Mucosa of rectum (tissue), 2 donors: ENCODE data around the gene RNF187.
"Not testable (repeated sequence)": the region's sequence is repeated elsewhere in the genome, so short reads cannot be mapped to it uniquely, and the experiment has no call there.

Experiments used
- H3K27ac ChIP-seq, 2 donors: one replicate each; pipeline ENCODE4 v1.7.0; 2013; ENCODE audit warnings: inconsistent platforms in 2 of 2, low read depth in 2 of 2, low read length in 2 of 2
- H3K27me3 ChIP-seq, 2 donors: one replicate each; pipeline ENCODE4 v1.7.0; 2013; ENCODE audit warnings: low read length in 2 of 2; ENCODE audit not compliant: control insufficient read depth in 2 of 2, insufficient read depth in 2 of 2
- H3K36me3 ChIP-seq, 2 donors: one replicate each; pipeline ENCODE4 v1.7.0; 2013; ENCODE audit warnings: low read length in 2 of 2; ENCODE audit not compliant: control insufficient read depth in 2 of 2, insufficient read depth in 2 of 2
- H3K4me1 ChIP-seq, 2 donors: one replicate each; pipeline ENCODE4 v1.7.0; 2013; ENCODE audit warnings: low read length in 2 of 2, mild to moderate bottlenecking in 1 of 2; ENCODE audit not compliant: control insufficient read depth in 2 of 2, insufficient read depth in 2 of 2
- H3K4me3 ChIP-seq, 2 donors: one replicate each; pipeline ENCODE4 v1.7.0; 2013; ENCODE audit warnings: low read length in 2 of 2
- H3K9ac ChIP-seq, 2 donors: one replicate each; pipeline ENCODE4 v1.7.0; 2013; ENCODE audit warnings: low read length in 2 of 2, low read depth in 1 of 2, mild to moderate bottlenecking in 1 of 2
- H3K9me3 ChIP-seq, 2 donors: one replicate each; pipeline ENCODE4 v1.7.0; 2013; ENCODE audit warnings: low read length in 2 of 2; ENCODE audit not compliant: control insufficient read depth in 2 of 2
- donor health status: healthy.
- donor health status: Normal muscosa, but diverticular disease.

The RNF187 gene

DNA sequence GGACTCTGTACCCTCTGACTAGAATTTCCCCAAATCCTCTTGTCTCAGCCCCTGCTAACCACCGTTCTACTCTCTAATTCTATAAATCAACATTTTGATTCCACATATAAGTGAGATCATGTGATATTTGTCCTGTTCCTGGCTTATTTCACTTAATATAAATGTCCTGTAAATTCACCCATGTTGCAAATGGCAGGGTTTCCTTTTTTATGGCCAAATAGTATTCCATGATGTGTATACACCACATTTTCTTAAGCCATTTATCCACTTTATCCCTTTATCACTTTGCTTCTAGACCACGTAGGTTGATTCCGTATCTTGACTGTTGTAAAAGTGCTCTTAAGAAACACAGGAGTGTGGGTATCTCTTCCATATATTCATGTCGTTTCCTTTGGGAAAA is 8.9 kb downstream of the RNF187 start:
- Histone ChIP-seq H3K27me3 (no peaks in the 10 kb centered on the region), H3K9ac (no peak overlapping the region), H3K27ac (no peak overlapping the region), H3K4me3 (no peak overlapping the region), H3K36me3 (peaks cover 21 to 32% of the 10 kb centered on the region in 2 donors), H3K4me1 (no peaks in the 10 kb centered on the region), H3K9me3 (no peaks in the 10 kb centered on the region)

DNA sequence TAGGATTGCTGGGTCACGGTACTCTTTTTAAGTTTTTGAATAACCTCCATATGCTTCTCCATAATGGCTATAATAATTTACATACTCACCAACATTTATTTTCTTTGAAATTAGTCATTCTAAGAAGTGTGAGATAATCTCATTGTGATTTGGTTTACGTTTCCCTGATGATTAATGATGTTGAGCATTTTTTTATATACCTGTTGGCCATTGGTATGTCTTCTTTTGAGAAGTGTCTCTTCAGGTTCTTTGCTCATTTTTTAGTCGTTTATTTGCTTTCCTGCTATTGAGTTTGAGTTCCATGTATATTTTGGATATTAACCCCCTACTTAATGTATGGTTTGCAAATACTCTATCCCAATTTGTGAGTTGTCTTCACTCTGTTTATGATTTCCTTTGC is 9.3 kb downstream of the RNF187 start:
- no peak overlapping the region for H3K9ac ChIP-seq
- H3K9me3 ChIP-seq = no peaks in the 10 kb centered on the region
- no peak overlapping the region for H3K27ac ChIP-seq
- peaks cover 21 to 32% of the 10 kb centered on the region in 2 donors for H3K36me3 ChIP-seq
- H3K27me3 ChIP-seq = no peaks in the 10 kb centered on the region
- no peak overlapping the region for H3K4me3 ChIP-seq
- peaks cover 0 to 3% of the 10 kb centered on the region in 2 donors for H3K4me1 ChIP-seq

DNA sequence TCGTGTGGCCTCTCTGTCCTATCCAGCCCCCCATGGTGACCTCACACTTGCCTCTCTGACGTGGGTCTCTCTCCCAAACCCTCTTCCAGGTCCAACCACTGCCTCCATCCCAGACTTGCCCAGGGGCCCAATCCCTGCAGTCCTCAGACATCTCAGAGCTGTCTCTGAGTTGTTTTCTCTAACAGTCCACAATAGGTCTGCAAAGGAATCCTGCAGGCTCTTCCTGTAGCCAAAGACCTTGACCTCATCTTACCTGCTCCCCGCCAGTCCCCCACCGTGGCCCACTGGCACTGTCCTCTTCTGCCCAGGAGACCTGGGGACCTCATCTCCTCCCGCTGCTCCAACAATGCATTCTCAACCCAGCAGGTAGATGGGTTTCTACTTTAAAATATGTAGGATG is 10.0 kb downstream of the RNF187 start:
- H3K36me3 ChIP-seq = peaks cover 19 to 32% of the 10 kb centered on the region in 2 donors
- H3K9me3 ChIP-seq = no peaks in the 10 kb centered on the region
- no peaks in the 10 kb centered on the region for H3K27me3 ChIP-seq
- H3K9ac ChIP-seq = no peak overlapping the region
- no peak overlapping the region for H3K4me3 ChIP-seq
- no peak overlapping the region for H3K27ac ChIP-seq
- peaks cover 0 to 3% of the 10 kb centered on the region in 2 donors for H3K4me1 ChIP-seq

DNA sequence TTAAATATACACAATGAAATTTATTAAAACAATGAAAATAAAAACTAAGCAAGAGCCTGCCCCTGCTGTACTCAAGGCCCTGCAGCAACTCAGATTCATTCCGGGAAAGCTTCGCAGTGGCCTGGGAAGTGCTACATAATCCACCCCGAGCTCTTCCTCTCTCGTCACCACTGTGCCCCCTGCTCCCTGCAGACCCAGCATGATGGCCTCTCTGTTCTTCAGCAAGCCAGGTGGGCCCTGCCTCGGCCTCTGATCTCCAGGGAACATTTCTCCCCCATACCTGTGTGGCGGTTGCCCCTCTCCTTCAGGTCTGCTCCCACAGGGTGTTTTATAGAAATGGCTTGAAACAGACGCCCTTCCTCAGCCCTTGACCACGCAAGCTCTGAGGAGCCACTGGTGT is 10.6 kb downstream of the RNF187 start:
- Histone ChIP-seq H3K4me3 (no peak overlapping the region), H3K9me3 (no peaks in the 10 kb centered on the region), H3K4me1 (peaks cover 0 to 3% of the 10 kb centered on the region in 2 donors), H3K27me3 (no peaks in the 10 kb centered on the region), H3K36me3 (peaks cover 17 to 31% of the 10 kb centered on the region in 2 donors), H3K27ac (no peak overlapping the region), H3K9ac (no peak overlapping the region)

DNA sequence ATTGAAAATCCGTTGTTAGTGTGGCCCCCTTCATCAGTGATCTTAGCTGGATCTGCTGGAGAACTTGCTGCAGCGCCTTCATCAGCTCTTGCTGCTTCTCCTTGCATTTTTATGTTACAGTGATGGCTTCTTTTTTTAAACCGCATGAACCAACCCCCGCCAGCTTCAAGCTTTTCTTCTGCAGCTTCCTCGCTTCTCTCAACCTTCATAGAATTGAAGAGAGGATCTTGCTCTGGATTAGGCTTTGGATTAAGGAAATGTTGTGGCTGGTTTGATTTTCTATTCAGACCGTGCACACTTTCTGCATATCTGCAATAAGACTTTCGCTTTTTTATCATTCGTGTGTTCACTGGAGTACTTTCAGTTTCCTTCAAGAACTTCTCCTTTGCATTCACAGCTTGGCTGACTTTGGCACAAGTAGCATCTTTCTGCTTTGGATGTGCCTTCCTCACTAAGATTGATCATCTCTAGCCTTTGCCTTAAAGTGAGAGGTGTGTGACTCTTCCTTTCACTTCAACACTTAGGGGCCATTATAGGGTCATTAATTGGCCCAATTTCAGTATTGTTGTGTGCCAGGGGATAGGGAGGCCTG is 13.1 kb downstream of the RNF187 start:
- H3K27ac ChIP-seq = no peak overlapping the region
- peak overlapping the region in 1 of 2 donors; percentile 39 for H3K4me3 ChIP-seq
- H3K9me3 ChIP-seq = no peaks in the 10 kb centered on the region
- no peaks in the 10 kb centered on the region for H3K27me3 ChIP-seq
- H3K9ac ChIP-seq = no peak overlapping the region
- H3K4me1 ChIP-seq = peaks cover 0 to 3% of the 10 kb centered on the region in 2 donors
- H3K36me3 ChIP-seq = peaks cover 0 to 7% of the 10 kb centered on the region in 2 donors

DNA sequence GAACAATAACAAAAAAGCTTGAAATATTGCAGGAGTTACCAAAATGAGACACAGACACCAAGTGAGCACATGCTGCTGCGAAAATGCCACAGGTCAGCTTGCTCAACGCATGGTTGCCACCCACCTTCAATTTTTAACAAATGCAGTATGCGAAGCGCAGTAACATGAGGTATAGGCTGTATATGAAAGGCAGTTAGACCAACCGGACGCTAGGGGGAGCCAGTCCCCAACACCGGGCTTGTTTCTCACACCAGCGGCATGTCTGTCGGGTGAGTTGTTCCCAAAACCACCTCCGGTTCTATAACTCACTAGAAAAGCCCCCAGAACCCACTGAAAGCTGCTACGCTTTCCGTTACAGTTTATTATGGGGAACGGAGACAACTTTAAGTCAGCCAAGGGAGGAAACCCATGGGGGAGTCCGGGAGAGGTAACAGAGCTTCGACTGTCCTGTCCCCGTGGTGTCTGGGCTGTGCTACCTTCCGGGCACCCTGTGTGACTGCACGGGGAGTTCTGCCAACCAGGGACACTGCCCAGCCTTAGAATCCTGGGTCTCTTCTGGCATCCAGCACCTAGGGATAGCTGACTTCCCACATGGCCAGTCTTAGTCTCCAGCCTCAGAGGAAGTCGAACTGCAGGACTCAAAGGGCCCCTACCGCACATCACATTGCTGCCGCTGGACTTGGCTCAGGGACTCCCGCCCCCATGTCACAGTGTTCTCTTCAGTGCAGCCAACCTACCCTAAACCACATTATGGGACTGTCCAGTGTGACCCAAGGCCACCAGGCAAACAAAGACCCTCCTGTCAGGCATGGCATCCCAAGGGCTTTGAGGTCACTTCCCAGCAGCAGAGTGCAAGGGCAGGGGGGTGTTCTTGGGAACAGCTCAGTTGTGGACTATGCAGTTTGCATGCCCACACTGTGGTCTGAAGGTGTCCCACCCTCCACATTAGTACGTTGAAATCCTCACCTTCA is 14.0 kb downstream of the RNF187 start:
- H3K4me1 ChIP-seq = peaks cover 0 to 3% of the 10 kb centered on the region in 2 donors
- no peak overlapping the region for H3K9ac ChIP-seq
- H3K4me3 ChIP-seq = peak overlapping the region in 1 of 2 donors; percentile 39
- H3K9me3 ChIP-seq = no peaks in the 10 kb centered on the region
- no peak overlapping the region for H3K27ac ChIP-seq
- peaks cover 0 to 4% of the 10 kb centered on the region in 2 donors for H3K36me3 ChIP-seq
- H3K27me3 ChIP-seq = no peaks in the 10 kb centered on the region

DNA sequence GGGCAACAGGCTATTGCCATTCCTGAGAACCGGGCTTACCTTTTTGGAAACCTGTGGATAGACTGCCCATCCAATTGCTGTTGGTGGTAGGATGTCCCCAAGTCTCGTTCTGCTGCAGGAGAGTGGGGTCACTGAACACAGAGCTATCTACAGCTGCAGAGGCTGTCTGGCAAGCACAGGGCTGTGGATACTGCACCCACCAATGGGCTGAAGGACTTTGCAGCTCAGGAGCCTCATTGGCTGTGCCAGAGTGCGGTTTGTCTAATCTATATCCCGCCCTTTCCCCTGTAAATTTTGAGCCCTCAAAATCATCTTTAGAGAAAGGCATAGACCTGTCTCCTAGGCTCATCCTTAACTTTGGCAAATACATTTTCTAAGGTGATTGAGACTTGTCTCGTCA is 15.3 kb downstream of the RNF187 start:
- H3K36me3 ChIP-seq = peaks cover 0 to 4% of the 10 kb centered on the region in 2 donors
- peaks cover 0 to 3% of the 10 kb centered on the region in 2 donors for H3K4me1 ChIP-seq
- no peak overlapping the region for H3K9ac ChIP-seq
- no peaks in the 10 kb centered on the region for H3K27me3 ChIP-seq
- no peaks in the 10 kb centered on the region for H3K9me3 ChIP-seq
- H3K4me3 ChIP-seq = no peak overlapping the region
- H3K27ac ChIP-seq = no peak overlapping the region

DNA sequence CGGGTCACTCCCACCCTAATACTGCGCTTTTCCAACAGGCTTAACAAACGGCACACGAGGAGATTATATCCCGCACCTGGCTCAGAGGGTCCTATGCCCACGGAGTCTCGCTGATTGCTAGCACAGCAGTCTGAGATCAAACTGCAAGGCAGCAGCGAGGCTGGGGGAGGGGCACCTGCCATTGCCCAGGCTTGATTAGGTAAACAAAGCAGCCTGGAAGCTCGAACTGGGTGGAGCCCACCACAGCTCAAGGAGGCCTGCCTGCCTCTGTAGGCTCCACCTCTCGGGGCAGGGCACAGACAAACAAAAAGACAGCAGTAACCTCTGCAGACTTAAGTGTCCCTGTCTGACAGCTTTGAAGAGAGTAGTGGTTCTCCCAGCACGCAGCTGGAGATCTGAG is 18.8 kb downstream of the RNF187 start:
- H3K4me3 ChIP-seq, H3K36me3 ChIP-seq, H3K4me1 ChIP-seq, H3K27ac ChIP-seq, H3K27me3 ChIP-seq, H3K9ac ChIP-seq, H3K9me3 ChIP-seq: not testable (repeated sequence)

DNA sequence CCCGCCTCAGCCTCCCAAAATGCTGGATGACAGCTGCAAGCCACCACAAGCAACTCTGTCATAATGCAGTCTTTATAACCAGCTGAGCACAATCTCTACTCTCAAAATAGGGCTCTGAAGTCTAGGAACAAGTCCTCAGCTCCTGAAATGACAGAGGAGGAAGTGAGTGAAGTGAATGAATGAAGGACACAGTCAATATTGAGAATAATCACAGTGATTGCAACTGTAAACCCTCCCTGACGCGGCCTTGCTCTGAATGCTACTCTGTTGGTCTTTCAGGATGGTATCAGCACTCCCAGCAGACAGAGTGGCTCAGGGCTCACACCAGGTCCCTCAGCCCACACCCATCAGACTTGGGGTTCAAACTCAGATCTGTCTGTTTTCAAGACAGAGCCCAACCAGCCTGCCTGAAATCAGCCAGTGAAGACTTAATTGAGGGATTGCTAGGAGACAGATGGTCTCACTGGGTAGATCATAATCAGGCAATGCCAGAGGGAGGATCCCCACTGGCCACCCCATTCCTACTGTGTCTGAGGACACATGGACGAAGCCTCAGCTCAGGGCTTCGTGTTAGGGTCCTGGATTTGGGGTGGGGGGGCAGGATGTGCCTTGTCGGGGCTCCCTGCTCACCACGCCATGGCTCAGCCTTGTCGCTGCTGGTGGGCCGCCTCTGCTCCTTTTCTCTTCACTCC is 20.9 kb downstream of the RNF187 start:
- H3K4me3 ChIP-seq = no peak overlapping the region

More for the DNA sequence above, 20.9 kb downstream of the RNF187 start:
- no peaks in the 10 kb centered on the region for H3K36me3 ChIP-seq
- H3K27ac ChIP-seq = no peak overlapping the region
- no peaks in the 10 kb centered on the region for H3K9me3 ChIP-seq
- no peaks in the 10 kb centered on the region for H3K4me1 ChIP-seq
- peaks cover 0 to 4% of the 10 kb centered on the region in 2 donors for H3K27me3 ChIP-seq
- no peak overlapping the region for H3K9ac ChIP-seq
